GM12878 (cell line): Measurements from ENCODE around the gene SMARCA4. TPM values are rescaled to one million over a fixed set of nuclear protein-coding genes. Genes with fewer than 3 reads are reported as not detected.

Experiments used
- polyA plus RNA-seq, 11 experiments: library from polyadenylated mRNA; depleted of rRNA in 4 of 11; unstranded in 6 of 11; stranded (reverse) in 5 of 11; fragments of >200 nt; fragmentation: Nextera tagmentation in 4 of 11; fragmentation: Illumina TruSeq in 1 of 11; extraction: Ambion mirVana in 4 of 11; extraction: Trizol in 1 of 11; gene quantifications; 1 replicate in 1 of 11; 2 replicates in 10 of 11; pipeline versions ENCODE4 v1.2.1 to v1.2.3, GENCODE V29; 2011 to 2016; ENCODE audit warnings: inconsistent platforms in 2 of 11, missing spikeins in 2 of 11, low read depth in 1 of 11
- small RNA-seq: library from RNA; depleted of rRNA; stranded (forward); fragments of <200 nt; gene quantifications from one replicate; pipeline ENCODE3, GENCODE V24; 2014
- total RNA-seq, 4 experiments: library from RNA; depleted of rRNA in 3 of 4; stranded (reverse); fragments of >200 nt in 3 of 4; fragmentation: Illumina TruSeq in 1 of 4; extraction: Trizol in 1 of 4; gene quantifications; 2 replicates each; pipeline versions ENCODE4 v1.2.1 to v1.2.3, GENCODE V29; 2013 to 2021

SMARCA4 gene
- total and polyA plus RNA-seq, 10 of the 15 experiments (the other 5 are each of a cell fraction or from before 2014, with no cell fraction given), result 22.4 to 175 (median 57.4) TPM

Small RNA genes lying within 50 kb of the gene (small RNA-seq; reads per million reads assigned to genes)
- gene RF02271 (not detected), gene RN7SL192P (1.6 reads per million, percentile 51 among the genes with 10 or more reads in this experiment)

Other genes starting within 250 kb of the SMARCA4 start
Only the 7 nearest of the 9 such genes appear.
- 14.9 TPM in 2 replicates for gene TMED1, start 124.8 kb upstream of the SMARCA4 start, total RNA-seq (2014; rRNA removed)
- gene TMED1, start 124.8 kb upstream of the SMARCA4 start, total RNA-seq (2014; rRNA removed; fragmentation: Illumina TruSeq; extraction: Trizol), result 9.1 and 9.2 TPM in 2 replicates
- gene TMED1, start 124.8 kb upstream of the SMARCA4 start, total RNA-seq (2021), result 15.7 and 15.8 TPM in 2 replicates
- gene TMED1, start 124.8 kb upstream of the SMARCA4 start, polyA plus RNA-seq (2011; rRNA removed), result 11.2 and 15.7 TPM in 2 replicates
- 2.6 and 4.1 TPM in 2 replicates for gene TMED1, start 124.8 kb upstream of the SMARCA4 start, polyA plus RNA-seq (2014; fragmentation: Illumina TruSeq; extraction: Trizol)
- gene TMED1, start 124.8 kb upstream of the SMARCA4 start, polyA plus RNA-seq (2014; fragmentation: Nextera tagmentation; extraction: Ambion mirVana), result 1 to 10 TPM in 1 of 2 experiments, under 1 TPM in 1; 0.60 to 2.8 TPM
- gene TMED1, start 124.8 kb upstream of the SMARCA4 start, polyA plus RNA-seq (2014; rRNA removed), result 9.8 and 12.2 TPM in 2 replicates
- gene TMED1, start 124.8 kb upstream of the SMARCA4 start, polyA plus RNA-seq (2016; fragmentation: Nextera tagmentation; extraction: Ambion mirVana), result 10 to 100 TPM; 22.9 to 23.1 TPM
- 6.5 and 6.9 TPM in 2 replicates for gene C19orf38, start 112.6 kb upstream of the SMARCA4 start, total RNA-seq (2014; rRNA removed)
- gene C19orf38, start 112.6 kb upstream of the SMARCA4 start, total RNA-seq (2014; rRNA removed; fragmentation: Illumina TruSeq; extraction: Trizol), result 7.5 and 7.6 TPM in 2 replicates
- gene C19orf38, start 112.6 kb upstream of the SMARCA4 start, total RNA-seq (2021), result 5.3 and 6.5 TPM in 2 replicates
- 1.8 and 3.0 TPM in 2 replicates for gene C19orf38, start 112.6 kb upstream of the SMARCA4 start, polyA plus RNA-seq (2011; rRNA removed)
- 2.4 and 6.0 TPM in 2 replicates for gene C19orf38, start 112.6 kb upstream of the SMARCA4 start, polyA plus RNA-seq (2014; fragmentation: Illumina TruSeq; extraction: Trizol)
- 1 to 10 TPM; 2.6 to 4.8 TPM for gene C19orf38, start 112.6 kb upstream of the SMARCA4 start, polyA plus RNA-seq (2014; fragmentation: Nextera tagmentation; extraction: Ambion mirVana)
- gene C19orf38, start 112.6 kb upstream of the SMARCA4 start, polyA plus RNA-seq (2014; rRNA removed), result 6.3 and 6.7 TPM in 2 replicates
- 1 to 10 TPM; 4.2 to 4.8 TPM for gene C19orf38, start 112.6 kb upstream of the SMARCA4 start, polyA plus RNA-seq (2016; fragmentation: Nextera tagmentation; extraction: Ambion mirVana)
- 44.0 and 56.8 TPM in 2 replicates for gene CARM1, start 89.5 kb upstream of the SMARCA4 start, total RNA-seq (2014; rRNA removed)
- 26.8 and 30.9 TPM in 2 replicates for gene CARM1, start 89.5 kb upstream of the SMARCA4 start, total RNA-seq (2014; rRNA removed; fragmentation: Illumina TruSeq; extraction: Trizol)
- gene CARM1, start 89.5 kb upstream of the SMARCA4 start, total RNA-seq (2021), result 115 and 116 TPM in 2 replicates
- 17.7 and 48.6 TPM in 2 replicates for gene CARM1, start 89.5 kb upstream of the SMARCA4 start, polyA plus RNA-seq (2011; rRNA removed)
- gene CARM1, start 89.5 kb upstream of the SMARCA4 start, polyA plus RNA-seq (2014; fragmentation: Illumina TruSeq; extraction: Trizol), result 33.0 and 63.5 TPM in 2 replicates
- under 1 TPM; 0.45 to 0.49 TPM for gene CARM1, start 89.5 kb upstream of the SMARCA4 start, polyA plus RNA-seq (2014; fragmentation: Nextera tagmentation; extraction: Ambion mirVana)
- gene CARM1, start 89.5 kb upstream of the SMARCA4 start, polyA plus RNA-seq (2014; rRNA removed), result 95.6 and 113 TPM in 2 replicates
- 10 to 100 TPM; 10.1 to 12.0 TPM for gene CARM1, start 89.5 kb upstream of the SMARCA4 start, polyA plus RNA-seq (2016; fragmentation: Nextera tagmentation; extraction: Ambion mirVana)
- gene YIPF2, start 32.4 kb upstream of the SMARCA4 start, total RNA-seq (2014; rRNA removed), result 33.4 and 36.4 TPM in 2 replicates
- 10.6 and 14.9 TPM in 2 replicates for gene YIPF2, start 32.4 kb upstream of the SMARCA4 start, total RNA-seq (2014; rRNA removed; fragmentation: Illumina TruSeq; extraction: Trizol)
- 26.5 and 28.4 TPM in 2 replicates for gene YIPF2, start 32.4 kb upstream of the SMARCA4 start, total RNA-seq (2021)
- 10.0 and 17.2 TPM in 2 replicates for gene YIPF2, start 32.4 kb upstream of the SMARCA4 start, polyA plus RNA-seq (2011; rRNA removed)
- 1.8 and 8.1 TPM in 2 replicates for gene YIPF2, start 32.4 kb upstream of the SMARCA4 start, polyA plus RNA-seq (2014; fragmentation: Illumina TruSeq; extraction: Trizol)
- 1 to 10 TPM in 1 of 2 experiments, under 1 TPM in 1; 0.92 to 3.9 TPM for gene YIPF2, start 32.4 kb upstream of the SMARCA4 start, polyA plus RNA-seq (2014; fragmentation: Nextera tagmentation; extraction: Ambion mirVana)
- gene YIPF2, start 32.4 kb upstream of the SMARCA4 start, polyA plus RNA-seq (2014; rRNA removed), result 31.7 and 38.9 TPM in 2 replicates
- 10 to 100 TPM; 18.1 to 19.6 TPM for gene YIPF2, start 32.4 kb upstream of the SMARCA4 start, polyA plus RNA-seq (2016; fragmentation: Nextera tagmentation; extraction: Ambion mirVana)
- 25.1 and 25.8 TPM in 2 replicates for gene TIMM29, start 32.2 kb upstream of the SMARCA4 start, total RNA-seq (2014; rRNA removed)
- gene TIMM29, start 32.2 kb upstream of the SMARCA4 start, total RNA-seq (2014; rRNA removed; fragmentation: Illumina TruSeq; extraction: Trizol), result 11.0 TPM in 2 replicates
- gene TIMM29, start 32.2 kb upstream of the SMARCA4 start, total RNA-seq (2021), result 20.9 and 22.7 TPM in 2 replicates
- gene TIMM29, start 32.2 kb upstream of the SMARCA4 start, polyA plus RNA-seq (2011; rRNA removed), result 9.6 and 10.2 TPM in 2 replicates
- gene TIMM29, start 32.2 kb upstream of the SMARCA4 start, polyA plus RNA-seq (2014; fragmentation: Illumina TruSeq; extraction: Trizol), result 6.2 and 8.2 TPM in 2 replicates
- gene TIMM29, start 32.2 kb upstream of the SMARCA4 start, polyA plus RNA-seq (2014; fragmentation: Nextera tagmentation; extraction: Ambion mirVana), result 1 to 10 TPM; 2.4 to 6.5 TPM
- gene TIMM29, start 32.2 kb upstream of the SMARCA4 start, polyA plus RNA-seq (2014; rRNA removed), result 15.9 and 17.6 TPM in 2 replicates
- gene TIMM29, start 32.2 kb upstream of the SMARCA4 start, polyA plus RNA-seq (2016; fragmentation: Nextera tagmentation; extraction: Ambion mirVana), result 10 to 100 TPM; 27.4 to 27.9 TPM
- gene LDLR, start 128.4 kb downstream of the SMARCA4 start, total RNA-seq (2014; rRNA removed), result 39.0 and 43.4 TPM in 2 replicates
- gene LDLR, start 128.4 kb downstream of the SMARCA4 start, total RNA-seq (2014; rRNA removed; fragmentation: Illumina TruSeq; extraction: Trizol), result 29.4 and 30.7 TPM in 2 replicates
- gene LDLR, start 128.4 kb downstream of the SMARCA4 start, total RNA-seq (2021), result 56.8 and 59.2 TPM in 2 replicates
- 19.4 and 42.8 TPM in 2 replicates for gene LDLR, start 128.4 kb downstream of the SMARCA4 start, polyA plus RNA-seq (2011; rRNA removed)
- 23.1 and 25.3 TPM in 2 replicates for gene LDLR, start 128.4 kb downstream of the SMARCA4 start, polyA plus RNA-seq (2014; fragmentation: Illumina TruSeq; extraction: Trizol)
- 10 to 100 TPM; 11.3 to 15.9 TPM for gene LDLR, start 128.4 kb downstream of the SMARCA4 start, polyA plus RNA-seq (2014; fragmentation: Nextera tagmentation; extraction: Ambion mirVana)
- 26.7 and 38.4 TPM in 2 replicates for gene LDLR, start 128.4 kb downstream of the SMARCA4 start, polyA plus RNA-seq (2014; rRNA removed)
- gene LDLR, start 128.4 kb downstream of the SMARCA4 start, polyA plus RNA-seq (2016; fragmentation: Nextera tagmentation; extraction: Ambion mirVana), result 10 to 100 TPM; 17.1 to 18.5 TPM
- gene SPC24, start 194.8 kb downstream of the SMARCA4 start, total RNA-seq (2014; rRNA removed), result 69.3 and 70.8 TPM in 2 replicates
- 43.4 and 47.0 TPM in 2 replicates for gene SPC24, start 194.8 kb downstream of the SMARCA4 start, total RNA-seq (2014; rRNA removed; fragmentation: Illumina TruSeq; extraction: Trizol)
- 59.1 and 65.0 TPM in 2 replicates for gene SPC24, start 194.8 kb downstream of the SMARCA4 start, total RNA-seq (2021)
- 22.0 and 25.6 TPM in 2 replicates for gene SPC24, start 194.8 kb downstream of the SMARCA4 start, polyA plus RNA-seq (2011; rRNA removed)
- gene SPC24, start 194.8 kb downstream of the SMARCA4 start, polyA plus RNA-seq (2014; fragmentation: Illumina TruSeq; extraction: Trizol), result 17.0 and 18.1 TPM in 2 replicates
- gene SPC24, start 194.8 kb downstream of the SMARCA4 start, polyA plus RNA-seq (2014; fragmentation: Nextera tagmentation; extraction: Ambion mirVana), result 10 to 100 TPM in 1 of 2 experiments, 1 to 10 TPM in 1; 9.4 to 18.4 TPM
- gene SPC24, start 194.8 kb downstream of the SMARCA4 start, polyA plus RNA-seq (2014; rRNA removed), result 34.4 and 55.4 TPM in 2 replicates
- gene SPC24, start 194.8 kb downstream of the SMARCA4 start, polyA plus RNA-seq (2016; fragmentation: Nextera tagmentation; extraction: Ambion mirVana), result 10 to 100 TPM; 65.3 to 72.6 TPM